Measurements from ENCODE around the gene FNDC3B. TPM values are rescaled to one million over a fixed set of nuclear protein-coding genes. Genes with fewer than 3 reads are reported as not detected.
A peak's percentile ranks its signal among the peaks of the same experiment; 100 is the strongest.

The FNDC3B gene
- total RNA-seq, 1 donor from 2014 or later, result 64.4 TPM

GRCh38 chr3:172394692-172395091 lies 355.3 kb downstream of the FNDC3B start:
- no peak for ATAC-seq
- intact Hi-C loops (cut with micrococcal nuclease), result no loop called here
- no peak for DNase-seq

GRCh38 chr3:172396400-172396799 lies 357.0 kb downstream of the FNDC3B start:
- DNase-seq (no peak), ATAC-seq (no peak)
- intact Hi-C loops (cut with micrococcal nuclease), result no loop called here

- intact Hi-C loops (cut with micrococcal nuclease), result no loop called here
- DNase-seq, result no peak
- ATAC-seq, result no peak
These were observed 358.5 kb downstream of the FNDC3B start for GRCh38 chr3:172397716-172398405.

GRCh38 chr3:172398484-172398883 lies 359.1 kb downstream of the FNDC3B start:
- DNase-seq (no peak), ATAC-seq (no peak)
- intact Hi-C loops (cut with micrococcal nuclease), result no loop called here

GRCh38 chr3:172402090-172402489 lies 362.7 kb downstream of the FNDC3B start:
- DNase-seq (no peak), ATAC-seq (no peak)
- intact Hi-C loops (cut with micrococcal nuclease), result no loop called here

GRCh38 chr3:172402892-172403643 lies 363.7 kb downstream of the FNDC3B start:
- ATAC-seq, result no peak
- intact Hi-C loops (cut with micrococcal nuclease), result no loop called here

GRCh38 chr3:172404237-172404962 lies 365.0 kb downstream of the FNDC3B start:
- no peak for DNase-seq
- ATAC-seq, result no peak
- intact Hi-C loops (cut with micrococcal nuclease), result no loop called here

More at GRCh38 chr3:172402892-172403643, 363.7 kb downstream of the FNDC3B start:
- no peak for DNase-seq

- DNase-seq (no peak), ATAC-seq (no peak)
These were observed 366.5 kb downstream of the FNDC3B start for GRCh38 chr3:172405914-172406313.

GRCh38 chr3:172407872-172408271 lies 368.5 kb downstream of the FNDC3B start:
- DNase-seq (no peak), ATAC-seq (no peak)
- intact Hi-C loops (cut with micrococcal nuclease), result no loop called here

More at GRCh38 chr3:172405914-172406313, 366.5 kb downstream of the FNDC3B start:
- intact Hi-C loops (cut with micrococcal nuclease), result no loop called here

- DNase-seq (peak; percentile 18), ATAC-seq (no peak)
- intact Hi-C loops (cut with micrococcal nuclease), result no loop called here
These were observed 371.5 kb downstream of the FNDC3B start for GRCh38 chr3:172410702-172411477.

- DNase-seq, result no peak
- ATAC-seq, result no peak
- intact Hi-C loops (cut with micrococcal nuclease), result no loop called here
These were observed 372.1 kb downstream of the FNDC3B start for GRCh38 chr3:172411478-172411947.

- no peak for ATAC-seq
- DNase-seq, result no peak
- intact Hi-C loops (cut with micrococcal nuclease), result no loop called here
These were observed 375.9 kb downstream of the FNDC3B start for GRCh38 chr3:172415323-172415722.

- no peak for ATAC-seq
- DNase-seq, result no peak
- intact Hi-C loops (cut with micrococcal nuclease), result no loop called here
These were observed 398.3 kb downstream of the FNDC3B start for GRCh38 chr3:172437713-172438112.

GRCh38 chr3:172438186-172438585 lies 398.8 kb downstream of the FNDC3B start:
- intact Hi-C loops (cut with micrococcal nuclease), result no loop called here
- no peak for DNase-seq
- no peak for ATAC-seq

- DNase-seq (no peak), ATAC-seq (no peak)
- intact Hi-C loops (cut with micrococcal nuclease), result no loop called here
These were observed 402.2 kb downstream of the FNDC3B start for GRCh38 chr3:172441581-172441980.

- intact Hi-C loops (cut with micrococcal nuclease), result no loop called here
- no peak for DNase-seq
- ATAC-seq, result no peak
These were observed 403.2 kb downstream of the FNDC3B start for GRCh38 chr3:172442606-172443005.

GRCh38 chr3:172444821-172445220 lies 405.4 kb downstream of the FNDC3B start:
- no peak for DNase-seq
- no peak for ATAC-seq
- intact Hi-C loops (cut with micrococcal nuclease), result no loop called here

GRCh38 chr3:172446198-172446597 lies 406.8 kb downstream of the FNDC3B start:
- intact Hi-C loops (cut with micrococcal nuclease), result no loop called here
- no peak for ATAC-seq
- DNase-seq, result no peak

All from left ventricle myocardium superior (tissue), 1 donor.